ENCODE results near the gene CEP85L.

Gene CEP85L

DNA sequence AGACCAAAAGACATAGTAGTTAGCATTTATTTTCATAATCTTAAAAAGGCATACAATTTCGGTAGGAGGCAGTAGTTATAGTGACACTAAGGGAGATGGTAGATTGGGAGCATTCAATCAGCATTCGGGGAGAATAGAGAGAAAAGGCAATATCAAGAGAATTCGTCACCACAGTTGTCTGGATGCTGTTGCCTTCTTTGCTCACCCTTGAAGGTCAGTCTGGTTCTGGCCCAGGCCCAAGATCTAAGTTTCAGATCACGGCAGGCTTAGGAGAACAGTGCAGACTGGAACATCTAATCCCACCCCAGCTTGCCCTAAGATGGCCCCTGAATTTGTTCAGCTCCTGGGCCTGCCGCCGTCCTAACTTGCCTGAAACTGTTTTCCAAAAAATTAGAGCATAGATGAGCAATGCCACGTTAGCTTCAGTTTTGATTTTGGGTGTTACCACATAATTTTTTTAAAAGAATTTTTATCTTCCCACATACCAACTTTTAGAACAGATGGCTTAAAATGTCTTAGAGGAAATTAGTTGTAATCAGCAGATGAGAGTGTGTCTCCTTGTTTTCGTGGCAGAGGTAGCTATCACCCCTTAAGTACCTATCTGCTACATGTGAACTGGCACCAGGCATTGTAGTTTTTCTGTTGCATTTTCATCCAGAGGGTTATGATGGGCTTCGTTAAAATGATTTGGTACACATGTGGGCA lies 8.3 kb upstream of the CEP85L start:
- DNase-seq: no peak

GRCh38 chr6:118656847-118657451 lies 5.6 kb upstream of the CEP85L start:
- DNase-seq: no peak

DNA sequence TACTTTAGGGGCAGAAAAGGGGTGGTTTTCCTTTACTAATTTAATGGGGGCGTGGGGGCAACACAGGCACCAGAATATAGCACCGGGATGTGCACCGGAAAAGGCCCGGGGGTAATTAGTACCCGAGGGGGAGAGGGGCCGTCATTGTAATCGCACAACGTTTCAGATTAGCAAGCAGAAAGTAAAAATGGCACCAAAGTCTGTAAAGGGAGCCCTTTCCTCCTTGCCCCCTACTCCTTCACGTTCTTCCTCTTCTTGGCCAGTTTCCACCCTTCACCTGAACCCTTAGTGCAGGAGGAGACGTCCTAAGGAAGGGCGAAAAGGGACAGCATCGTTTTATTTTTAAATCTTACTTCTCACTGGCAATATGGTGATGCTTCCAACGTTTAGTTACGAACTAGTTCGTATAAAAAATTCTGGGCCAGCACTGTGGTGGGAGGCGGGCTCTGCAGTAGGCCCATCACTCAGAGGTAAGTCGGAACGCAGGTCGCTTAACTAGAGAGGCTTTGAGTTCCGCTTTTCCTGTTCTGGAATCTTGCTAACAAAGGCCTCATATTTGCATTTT lies 742 bp upstream of the CEP85L start:
- no peak for DNase-seq

DNA sequence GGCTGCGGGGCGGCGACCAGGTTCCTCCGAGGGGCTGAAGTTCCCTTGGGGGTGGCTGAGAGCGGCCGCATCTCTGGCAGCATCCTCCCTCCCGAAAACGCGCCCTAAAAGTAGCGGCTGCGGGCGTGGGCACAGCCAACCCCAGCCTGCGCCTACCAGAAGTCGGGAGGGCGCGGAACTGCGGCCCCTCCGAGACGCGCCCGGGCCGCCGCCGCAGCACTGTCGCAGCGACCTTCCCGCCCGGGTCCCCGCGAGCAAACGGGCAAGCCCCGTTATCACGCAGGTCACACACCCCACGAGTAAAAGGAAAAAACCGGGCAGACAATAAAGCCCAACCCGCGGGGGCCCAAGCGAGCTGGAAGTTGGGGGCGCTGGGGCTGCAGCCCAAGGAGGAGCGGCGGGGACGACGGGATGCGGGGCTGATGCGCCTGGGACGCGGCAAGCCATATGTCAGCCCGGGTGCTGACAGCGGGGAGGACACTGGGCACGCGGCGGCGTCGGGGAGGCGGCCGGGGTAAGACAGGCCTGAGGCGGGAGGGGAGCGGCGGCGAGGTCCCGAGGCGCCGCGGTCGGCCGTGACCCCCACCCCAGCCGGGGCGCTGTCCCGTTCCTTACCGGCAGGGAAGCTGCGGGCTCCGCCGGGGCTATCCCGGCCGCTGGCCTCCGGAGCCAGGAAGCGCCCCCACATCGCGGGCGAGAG lies 659 bp downstream of the CEP85L start:
- no peak for DNase-seq

- peak; percentile 16 for DNase-seq
Measured at GRCh38 chr6:118649918-118650581, 1.3 kb downstream of the CEP85L start.

- no peak for DNase-seq
Measured at GRCh38 chr6:118648866-118649554, 2.4 kb downstream of the CEP85L start.

- DNase-seq: no peak
Measured at GRCh38 chr6:118646977-118647376, 4.4 kb downstream of the CEP85L start.

DNA sequence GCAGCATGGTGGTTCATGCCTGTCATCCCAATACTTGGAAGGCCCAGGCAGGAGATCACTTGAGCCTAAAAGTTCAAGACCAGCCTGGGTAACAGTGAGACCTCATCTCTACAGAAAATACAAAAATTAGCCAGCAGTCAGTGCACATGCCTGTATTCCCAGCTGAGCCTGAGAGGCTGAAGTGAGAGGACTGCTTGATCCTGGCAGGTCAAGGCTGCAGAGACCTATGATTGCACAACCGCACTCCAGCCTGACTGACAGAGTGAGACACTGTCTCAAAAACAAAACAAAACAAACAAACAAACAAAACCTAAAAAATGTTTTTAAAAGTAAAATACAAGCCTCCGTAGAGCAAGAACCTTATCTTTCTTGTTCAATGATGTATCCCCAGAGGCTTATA lies 6.0 kb downstream of the CEP85L start:
- DNase-seq: no peak

- peak; percentile 31 for DNase-seq
Measured at GRCh38 chr6:118644007-118644406, 7.4 kb downstream of the CEP85L start.

DNA sequence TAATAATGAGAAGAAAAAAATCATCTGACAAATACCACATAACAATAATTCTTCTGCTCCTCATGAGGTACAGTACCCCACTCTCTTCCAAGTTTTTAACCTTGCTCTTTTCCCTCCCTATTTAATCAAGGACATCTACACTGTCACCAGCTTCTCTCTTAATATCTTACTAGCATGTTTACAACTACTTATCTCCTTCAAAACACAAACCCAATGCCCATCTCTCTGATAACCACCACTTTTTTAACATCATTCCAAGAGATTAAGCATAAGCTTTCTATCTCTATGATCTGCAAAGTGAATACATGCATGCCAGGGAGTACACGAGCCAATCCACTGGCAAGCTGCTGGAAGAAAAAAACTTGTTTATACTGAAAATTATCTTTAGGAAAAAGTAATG lies 10.3 kb downstream of the CEP85L start:
- DNase-seq: no peak

- DNase-seq: no peak
Measured at GRCh38 chr6:118639054-118639964, 12.1 kb downstream of the CEP85L start.

GRCh38 chr6:118638288-118638687 lies 13.1 kb downstream of the CEP85L start:
- no peak for DNase-seq

- DNase-seq: no peak
Measured at GRCh38 chr6:118635909-118636735, 15.3 kb downstream of the CEP85L start.

GRCh38 chr6:118632359-118632758 lies 19.0 kb downstream of the CEP85L start:
- DNase-seq: no peak

- no peak for DNase-seq
Measured at GRCh38 chr6:118630923-118631322, 20.5 kb downstream of the CEP85L start.

GRCh38 chr6:118630067-118630466 lies 21.3 kb downstream of the CEP85L start:
- no peak for DNase-seq

GRCh38 chr6:118627724-118628123 lies 23.7 kb downstream of the CEP85L start:
- no peak for DNase-seq

DNA sequence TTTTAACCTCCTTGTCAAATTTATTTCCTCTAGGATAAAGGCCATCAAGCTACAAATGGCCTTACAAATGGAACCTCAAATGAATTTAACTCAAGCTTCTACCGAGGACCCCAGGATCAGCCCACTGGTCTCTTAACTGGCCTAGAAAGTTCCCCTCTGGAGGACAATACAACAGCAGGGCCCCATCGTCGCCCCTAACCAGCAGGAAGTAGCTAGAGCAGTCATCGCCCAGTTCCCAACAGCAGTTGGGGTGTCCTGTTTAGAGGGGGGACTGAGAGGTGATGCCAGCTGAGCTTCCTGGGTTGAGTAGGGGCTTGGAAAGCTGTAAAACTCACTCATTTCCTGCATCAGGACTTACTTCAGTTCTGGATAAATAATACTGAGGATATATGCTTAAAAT lies 25.6 kb downstream of the CEP85L start:
- no peak for DNase-seq

DNA sequence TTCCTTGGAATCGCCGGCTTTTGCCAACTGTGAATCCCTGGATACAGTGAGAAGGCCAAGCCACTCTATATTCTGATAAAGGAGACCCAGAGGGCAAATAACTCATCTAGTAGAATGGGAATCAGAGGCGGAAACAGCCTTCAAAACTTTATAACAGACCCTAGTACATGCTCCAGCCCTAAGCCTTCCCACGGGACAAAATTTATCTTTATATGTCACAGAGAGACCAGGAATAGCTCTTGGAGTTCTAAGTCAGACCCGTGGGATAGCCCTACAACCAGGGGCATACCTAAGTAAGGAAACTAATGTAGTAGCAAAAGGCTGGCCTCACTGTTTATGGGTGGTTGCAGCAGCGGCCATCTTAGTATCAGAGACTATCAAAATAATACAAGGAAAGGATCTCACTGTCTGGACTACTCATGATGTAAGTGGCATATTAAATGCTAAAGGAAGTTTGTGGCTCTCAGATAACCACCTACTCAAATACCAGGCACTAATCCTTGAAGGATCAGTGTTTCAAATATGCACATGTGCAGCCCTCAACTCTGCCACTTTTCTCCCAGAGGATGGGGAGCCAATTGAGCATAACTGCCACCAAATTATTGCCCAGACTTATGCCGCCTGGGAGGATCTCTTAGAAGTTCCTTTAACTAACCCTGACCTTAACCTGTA lies 29.5 kb downstream of the CEP85L start:
- no peak for DNase-seq

GRCh38 chr6:118620202-118620601 lies 31.2 kb downstream of the CEP85L start:
- no peak for DNase-seq
